HG02870 (cell line): ENCODE results near the gene MPV17.
"Not testable (repeated sequence)": the region's sequence is repeated elsewhere in the genome, so short reads cannot be mapped to it uniquely, and the experiment has no call there.

Experiments used
- ATAC-seq: cut with Tn5 transposase; IDR thresholded peaks from one replicate; pipeline ENCODE4 v1.9.1; 2021; ENCODE audit warnings: mild to moderate bottlenecking, moderate library complexity; ENCODE audit not compliant: unreplicated experiment

The MPV17 gene

DNA sequence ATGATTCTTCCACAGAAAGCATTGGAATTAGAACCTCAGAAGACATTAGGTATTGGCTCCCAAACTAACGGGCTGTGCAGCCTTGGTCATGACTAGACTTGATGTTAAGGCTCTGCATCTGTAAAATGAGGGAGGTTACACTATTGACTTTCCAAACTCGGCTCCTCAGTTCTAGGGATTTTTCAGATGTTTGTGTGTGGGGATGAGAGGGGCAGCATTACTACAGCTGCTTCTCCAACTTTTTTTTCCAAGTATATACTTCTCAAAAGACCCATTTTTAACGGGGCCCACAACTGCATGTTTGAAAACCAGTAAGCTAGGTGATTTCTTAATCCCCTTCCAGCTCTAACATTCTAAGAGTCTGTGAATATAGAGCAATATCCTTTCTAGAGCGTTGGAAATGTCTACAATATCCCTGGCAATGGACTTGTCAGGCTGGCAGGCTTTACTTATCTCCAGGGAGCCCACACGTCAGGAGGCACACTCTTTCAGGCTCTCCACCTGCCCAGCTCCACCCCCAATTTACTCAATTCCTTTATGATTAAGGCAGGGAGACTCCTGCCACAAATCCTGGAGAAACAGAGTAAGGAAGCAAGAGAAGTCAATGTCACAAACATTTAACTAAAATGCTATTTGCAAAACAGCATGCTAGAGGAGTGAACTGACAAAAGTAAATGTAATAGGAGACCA, 844 bp upstream of the MPV17 start:
- no peak for ATAC-seq

DNA sequence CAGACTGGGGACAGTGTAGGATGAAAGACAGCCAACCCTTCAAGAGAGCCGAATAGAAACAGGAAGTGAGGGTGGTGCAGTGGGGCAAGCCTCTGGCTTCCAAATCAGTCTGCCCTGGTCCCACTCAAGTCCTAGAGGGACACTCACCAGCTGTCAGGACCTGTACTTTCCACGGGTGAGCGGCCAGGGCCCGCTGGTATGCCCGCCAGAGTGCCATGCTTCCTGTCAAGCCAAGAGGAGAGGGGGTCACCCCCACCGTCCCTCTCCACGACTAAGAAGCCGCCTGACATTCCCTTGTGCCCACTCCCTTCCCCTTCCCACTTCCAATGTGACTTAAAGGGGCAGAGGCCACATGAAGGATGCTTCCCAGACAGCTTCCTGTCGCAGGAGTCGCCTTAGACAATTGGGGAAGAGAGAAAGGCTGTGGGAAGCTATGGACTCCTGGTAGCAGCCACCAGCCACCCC, 564 bp downstream of the MPV17 start:
- ATAC-seq = no peak

DNA sequence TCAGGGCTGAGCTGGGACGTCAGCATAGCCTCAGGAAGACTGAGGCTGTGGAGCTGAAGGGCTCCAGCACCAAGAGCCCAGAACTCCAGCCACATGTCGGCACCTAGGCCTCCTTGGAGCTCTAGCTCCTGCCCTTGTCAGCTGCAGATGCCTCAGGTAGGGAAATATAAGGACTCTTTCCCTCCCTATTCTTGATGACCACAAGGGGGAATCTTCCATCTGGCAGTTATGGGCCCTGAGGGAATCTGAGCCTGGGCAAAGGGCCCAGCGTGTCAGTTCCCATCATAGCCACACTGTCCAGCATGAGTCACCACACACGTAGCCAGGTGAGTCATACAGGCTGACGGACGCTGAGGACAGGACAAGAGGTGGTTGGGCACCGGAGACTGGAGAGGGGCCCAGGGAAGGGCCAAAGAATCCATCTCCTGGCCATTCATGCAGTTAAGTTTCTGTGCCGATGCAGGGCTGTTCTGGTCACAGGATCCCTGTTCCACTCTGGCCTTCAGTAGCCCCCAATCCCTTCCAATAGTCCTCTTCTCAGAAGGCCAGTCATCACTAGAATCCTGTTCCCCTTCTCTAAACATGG, 1.8 kb downstream of the MPV17 start:
- ATAC-seq = no peak

DNA sequence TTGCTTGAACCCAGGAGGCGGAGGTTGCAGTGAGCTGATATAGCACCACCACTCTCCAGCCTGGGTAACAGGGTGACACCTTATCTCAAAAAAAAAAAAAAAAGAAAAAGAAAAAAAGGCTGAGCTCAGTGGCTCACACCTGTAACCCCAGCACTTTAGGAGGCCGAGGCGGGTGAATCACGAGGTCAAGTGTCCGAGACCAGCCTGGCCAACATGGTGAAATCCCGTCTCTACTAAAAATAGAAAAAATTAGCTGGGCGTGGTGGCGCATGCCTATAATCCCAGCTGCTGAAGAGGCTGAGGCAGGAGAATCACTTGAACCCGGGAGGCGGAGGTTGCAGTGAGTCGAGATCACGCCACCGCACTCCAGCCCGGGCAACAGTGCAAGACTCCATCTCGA, 3.1 kb downstream of the MPV17 start:
- not testable (repeated sequence) for ATAC-seq

DNA sequence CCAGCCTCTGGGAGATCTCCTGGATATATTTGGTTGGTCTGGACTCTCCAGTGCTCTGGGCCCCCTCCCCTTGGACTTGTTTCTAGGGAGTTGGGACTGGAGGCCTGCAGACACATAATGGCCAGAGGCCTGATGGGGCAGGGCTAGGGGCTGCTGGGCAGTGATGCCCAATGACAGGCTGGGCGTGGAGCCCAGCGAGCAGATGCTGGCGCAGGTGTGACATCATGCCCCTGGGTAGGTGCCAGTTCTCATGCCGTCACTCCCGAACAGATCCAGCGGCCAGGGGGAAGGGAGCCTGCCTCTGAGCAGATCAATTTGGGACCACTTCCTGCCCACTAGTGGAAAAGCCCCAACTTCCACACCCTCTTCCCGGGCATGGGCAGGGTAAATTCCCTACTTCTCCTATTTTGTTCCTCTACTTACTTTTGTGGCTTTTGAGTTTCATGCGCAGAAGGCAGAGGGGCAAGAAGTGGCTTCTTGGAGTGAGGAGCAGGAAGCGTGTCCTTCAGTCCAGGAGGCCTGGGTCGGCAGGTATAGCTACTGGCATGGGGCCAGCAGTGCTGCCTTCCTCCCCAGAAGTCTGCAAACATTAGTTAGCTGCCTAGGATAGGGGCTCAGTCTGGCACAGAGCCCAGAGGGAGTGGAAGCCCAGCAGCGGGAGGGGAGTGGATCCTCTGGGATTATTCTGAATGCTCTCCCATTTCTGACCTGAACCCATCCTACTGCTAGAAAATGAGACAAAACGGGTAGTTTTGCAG, 6.1 kb downstream of the MPV17 start:
- no peak for ATAC-seq

DNA sequence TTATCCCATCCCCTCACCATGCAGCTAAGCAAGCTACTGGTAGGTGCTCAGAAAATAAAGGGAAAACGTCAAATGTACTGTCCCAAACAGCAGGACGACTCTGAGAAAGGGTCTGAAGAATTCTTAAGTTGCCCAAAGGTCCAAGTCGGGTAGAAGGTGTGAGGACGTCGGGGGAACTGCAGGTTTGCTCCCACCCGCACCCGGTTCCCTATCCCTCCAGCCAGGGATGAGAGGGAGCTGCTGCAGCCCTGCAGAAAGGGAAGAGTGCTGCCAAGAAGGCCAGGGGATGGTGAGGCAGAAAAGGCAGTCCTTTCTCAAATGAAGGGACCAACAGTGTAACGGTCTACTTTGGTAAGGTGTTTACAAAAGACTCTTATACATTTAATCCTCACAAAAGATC, 7.8 kb downstream of the MPV17 start:
- no peak for ATAC-seq

DNA sequence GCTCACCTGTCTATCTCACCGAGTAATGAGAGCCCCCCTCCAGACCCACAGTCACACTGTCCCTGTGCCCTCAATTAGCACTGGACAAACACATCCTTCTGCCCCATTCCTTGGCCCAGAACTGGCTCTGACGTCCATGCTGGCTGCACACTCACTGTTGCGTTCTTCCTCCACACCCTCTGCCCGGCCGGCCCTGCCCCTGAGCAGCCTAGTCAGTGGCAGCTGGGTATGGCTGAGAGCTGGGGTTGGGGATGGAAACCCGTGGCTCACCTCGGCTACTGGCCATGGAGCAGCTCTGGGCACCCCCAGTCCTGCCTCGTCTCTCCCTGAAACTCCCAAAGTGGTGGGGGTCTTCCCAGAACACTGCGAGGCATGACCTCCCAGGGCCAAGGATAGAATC, 8.2 kb downstream of the MPV17 start:
- ATAC-seq = no peak

DNA sequence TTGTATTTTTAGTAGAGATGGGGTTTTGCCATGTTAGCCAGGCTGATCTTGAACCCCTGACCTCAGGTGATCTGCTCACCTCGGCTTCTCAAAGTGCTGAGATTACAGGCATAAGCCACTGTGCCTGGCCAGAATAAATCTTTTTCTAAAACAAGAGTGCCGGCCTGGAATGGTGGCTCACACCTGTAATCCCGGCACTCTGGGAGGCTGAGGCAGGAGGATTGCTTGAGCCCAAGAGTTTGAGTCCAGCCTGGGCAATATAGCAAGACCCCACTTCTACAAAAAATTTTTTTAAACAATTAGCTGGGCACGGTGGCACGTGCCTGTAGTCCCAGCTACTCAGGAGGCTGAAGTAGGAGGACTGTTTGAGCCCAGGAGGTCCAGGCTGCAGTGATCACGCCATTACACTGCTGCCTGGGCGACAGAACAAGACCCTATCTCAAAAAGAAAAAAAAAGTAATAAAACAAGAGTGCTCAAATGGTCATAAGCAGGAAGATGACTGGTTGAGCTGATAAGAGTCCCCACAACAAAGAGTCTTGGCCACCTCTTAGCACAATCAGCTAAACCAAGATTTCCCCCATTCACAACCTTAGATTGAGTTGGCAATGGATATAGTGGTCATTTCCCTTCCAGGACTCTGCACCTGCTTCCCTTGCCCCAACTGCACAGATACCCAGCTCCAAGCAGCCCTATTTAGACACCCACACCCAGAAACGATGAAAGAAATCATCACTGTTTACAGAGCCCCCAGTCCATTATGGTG, 8.8 kb downstream of the MPV17 start:
- ATAC-seq = no peak

DNA sequence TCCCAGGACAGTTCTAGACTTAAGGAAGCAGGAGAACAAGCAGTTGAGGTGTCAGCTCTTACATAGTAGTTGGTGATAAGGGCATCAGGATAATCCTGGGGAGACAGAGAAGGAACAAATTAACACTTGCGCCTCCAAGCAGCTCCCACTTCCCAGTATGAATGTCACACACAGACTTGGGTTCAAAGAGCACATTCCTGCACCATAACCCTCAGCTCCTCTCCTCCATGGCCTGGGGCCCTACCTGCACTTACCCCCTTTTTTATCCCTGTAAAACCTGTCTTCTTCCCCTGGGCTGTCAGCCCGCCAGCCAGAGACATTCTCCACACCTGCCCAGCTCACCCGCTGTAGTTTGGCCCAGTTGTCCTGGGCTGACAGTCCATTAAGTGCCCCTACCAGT, 10.7 kb downstream of the MPV17 start:
- ATAC-seq = no peak

DNA sequence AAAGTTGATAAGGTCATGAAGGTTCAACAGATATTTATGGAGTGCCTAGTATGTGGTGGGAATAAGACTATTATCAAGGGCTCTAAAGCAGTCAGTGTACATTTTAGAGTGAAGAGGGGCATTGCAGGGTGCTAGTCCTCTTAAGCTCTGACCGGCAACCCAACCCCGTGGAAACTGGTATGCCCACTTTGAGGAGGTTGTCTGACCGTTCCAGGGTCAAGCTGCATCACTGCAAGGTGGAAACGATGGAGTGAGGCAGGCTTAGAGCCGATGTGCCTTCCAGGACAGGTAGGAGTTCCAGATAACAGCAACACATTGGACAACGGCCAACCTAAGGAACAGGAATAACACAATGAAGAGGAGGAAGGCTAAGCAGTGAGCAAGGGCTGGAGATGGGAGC, 13.2 kb downstream of the MPV17 start:
- ATAC-seq = no peak

DNA sequence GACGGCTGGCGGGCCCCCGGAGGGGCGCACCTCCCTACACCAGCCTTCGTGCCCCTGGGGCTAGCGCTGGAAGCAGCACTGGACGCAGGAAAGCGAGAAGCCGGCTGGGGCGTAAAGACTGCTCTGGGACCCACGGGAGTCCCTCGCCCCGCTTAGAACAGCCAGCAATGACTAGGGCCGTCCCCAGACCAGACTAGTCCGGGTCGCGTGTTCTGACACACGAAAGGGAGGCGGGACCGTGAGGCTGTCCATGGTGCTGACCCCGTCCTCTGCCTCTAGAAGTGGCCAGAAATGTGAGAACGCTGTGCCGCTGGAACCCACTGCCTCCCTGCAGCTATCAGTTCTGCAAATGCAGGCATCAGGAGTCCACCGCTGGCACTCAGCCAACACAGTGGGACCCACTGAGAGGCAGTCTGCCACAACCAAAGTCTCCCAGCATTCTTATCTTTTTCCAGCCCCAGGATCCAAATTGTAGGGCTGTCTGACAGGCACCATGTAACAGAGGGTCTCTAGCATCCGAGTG, 14.5 kb downstream of the MPV17 start, which contains the start of gene UCN:
UCN (minus strand) TSS at position 87 of the 523 bp plus-strand sequence. CDS start 550 bp downstream, outside the sequence.
- ATAC-seq = no peak

DNA sequence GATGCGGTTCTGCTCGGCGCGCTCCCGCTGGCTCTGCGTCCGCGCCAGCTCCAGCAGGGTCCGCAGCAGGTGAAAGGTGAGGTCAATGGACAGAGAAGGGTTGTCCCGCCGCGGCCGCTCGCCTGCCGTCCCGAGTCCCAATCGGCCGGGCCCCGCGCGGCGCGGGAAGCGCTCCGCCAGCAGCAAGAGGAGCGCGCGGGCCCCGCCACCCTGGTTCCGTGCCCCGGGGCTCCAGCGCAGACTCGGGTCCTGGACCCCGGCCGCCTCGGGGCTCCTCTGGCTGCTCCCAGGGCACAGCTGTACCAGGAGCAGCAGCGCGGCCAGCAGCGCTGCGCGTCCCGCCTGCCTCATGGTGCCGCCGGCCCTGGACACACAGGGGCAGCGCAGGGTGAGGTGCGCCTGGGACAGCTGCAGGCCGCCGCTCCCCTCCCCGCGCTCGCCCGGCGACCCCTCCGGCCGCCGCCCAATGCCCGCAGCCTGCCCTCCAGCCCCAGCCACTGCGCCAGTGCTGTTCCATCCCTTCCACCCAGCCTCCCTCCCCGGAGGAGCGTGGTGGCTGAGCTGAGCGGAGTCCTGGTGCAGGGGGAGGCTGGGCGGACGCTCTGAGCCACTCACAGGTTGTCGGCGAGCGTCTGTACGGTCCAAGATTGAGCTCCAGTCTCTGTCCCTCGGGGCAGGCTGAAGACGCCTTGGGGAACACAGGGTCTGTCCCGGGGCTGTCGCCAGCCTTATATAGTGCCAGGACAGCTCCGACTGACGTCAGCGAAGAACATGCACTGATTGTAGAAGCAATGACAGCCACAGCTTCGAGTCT, 15.1 kb downstream of the MPV17 start:
- ATAC-seq = no peak

DNA sequence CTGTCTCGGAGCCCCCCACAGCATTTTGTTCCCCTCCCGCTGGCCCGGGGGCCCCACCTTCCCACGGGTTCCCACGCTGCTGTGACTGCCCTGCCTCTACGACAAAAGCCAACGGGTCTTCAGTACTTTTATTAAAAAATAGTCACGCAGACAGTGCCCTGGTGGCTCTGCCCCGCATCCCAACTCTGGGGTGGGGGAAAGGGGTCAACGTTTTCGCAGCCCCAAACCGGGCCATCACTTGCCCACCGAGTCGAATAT, 15.7 kb downstream of the MPV17 start:
- no peak for ATAC-seq

DNA sequence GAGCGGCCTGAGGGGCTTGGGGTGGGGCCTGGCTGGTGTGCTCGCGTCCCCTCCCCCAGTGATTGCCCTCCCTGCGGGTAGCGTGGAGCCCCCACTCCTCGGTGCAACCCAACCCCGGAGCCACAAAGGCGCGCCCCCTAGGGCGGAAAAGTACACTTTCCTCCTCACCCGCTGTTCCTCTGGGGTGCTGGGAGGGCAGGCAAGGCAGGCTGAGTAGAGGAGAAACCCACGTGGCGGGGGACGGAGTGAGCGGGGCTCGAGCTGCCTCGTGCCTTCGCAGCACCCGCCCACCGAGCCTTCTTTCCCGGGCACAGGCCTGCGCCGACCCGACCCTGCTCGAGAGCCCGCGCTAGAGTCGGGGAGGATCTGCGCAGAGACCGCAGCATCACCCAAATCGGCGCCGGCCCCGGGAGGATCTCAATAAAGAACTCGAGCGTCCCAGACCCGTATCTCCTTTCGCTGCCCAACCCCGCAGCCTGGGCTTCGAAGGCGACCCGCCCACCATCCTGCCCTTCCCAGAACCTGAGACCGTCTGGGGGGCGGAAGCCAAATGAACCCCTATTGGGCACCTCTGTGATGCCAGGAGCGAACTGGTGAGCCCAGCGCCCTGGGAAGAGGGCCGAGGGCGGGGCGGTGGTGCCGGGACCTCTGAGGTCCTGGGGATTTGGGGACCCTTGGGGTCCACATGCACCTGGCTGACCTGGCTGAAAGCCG, 16.2 kb downstream of the MPV17 start:
- no peak for ATAC-seq

DNA sequence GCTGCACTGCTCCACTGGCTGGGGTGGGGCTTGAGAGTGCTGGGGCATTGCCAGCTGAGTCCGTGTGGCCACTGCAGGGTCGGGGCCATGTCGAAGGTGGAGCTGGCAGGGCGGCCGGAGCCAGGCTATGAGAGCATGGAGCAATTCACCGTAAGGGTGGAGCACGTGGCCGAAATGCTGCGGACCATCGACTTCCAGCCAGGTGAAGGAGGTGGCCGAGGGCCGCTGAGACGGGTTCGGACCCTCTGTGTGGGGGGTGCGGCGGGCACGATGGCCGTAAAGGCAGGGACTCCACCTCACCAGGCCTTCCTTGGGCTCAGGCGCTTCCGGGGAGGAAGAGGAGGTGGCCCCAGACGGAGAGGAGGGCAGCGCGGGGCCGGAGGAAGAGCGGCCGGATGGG, 16.8 kb downstream of the MPV17 start:
- ATAC-seq = no peak

DNA sequence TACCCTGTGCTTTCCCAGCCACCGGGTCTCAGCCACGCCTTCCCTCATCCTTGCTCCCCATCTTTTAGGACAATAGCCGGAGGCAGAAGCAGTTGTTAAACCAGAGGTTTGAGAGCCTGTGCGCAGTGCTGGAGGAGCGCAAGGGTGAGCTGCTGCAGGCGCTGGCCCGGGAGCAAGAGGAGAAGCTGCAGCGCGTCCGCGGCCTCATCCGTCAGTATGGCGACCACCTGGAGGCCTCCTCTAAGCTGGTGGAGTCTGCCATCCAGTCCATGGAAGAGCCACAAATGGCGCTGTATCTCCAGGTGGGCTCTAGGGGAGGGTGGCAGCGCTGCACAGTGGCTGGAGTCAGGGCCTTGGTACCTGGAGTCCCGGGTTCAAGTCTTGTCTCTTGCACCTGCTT, 17.4 kb downstream of the MPV17 start:
- ATAC-seq = no peak

DNA sequence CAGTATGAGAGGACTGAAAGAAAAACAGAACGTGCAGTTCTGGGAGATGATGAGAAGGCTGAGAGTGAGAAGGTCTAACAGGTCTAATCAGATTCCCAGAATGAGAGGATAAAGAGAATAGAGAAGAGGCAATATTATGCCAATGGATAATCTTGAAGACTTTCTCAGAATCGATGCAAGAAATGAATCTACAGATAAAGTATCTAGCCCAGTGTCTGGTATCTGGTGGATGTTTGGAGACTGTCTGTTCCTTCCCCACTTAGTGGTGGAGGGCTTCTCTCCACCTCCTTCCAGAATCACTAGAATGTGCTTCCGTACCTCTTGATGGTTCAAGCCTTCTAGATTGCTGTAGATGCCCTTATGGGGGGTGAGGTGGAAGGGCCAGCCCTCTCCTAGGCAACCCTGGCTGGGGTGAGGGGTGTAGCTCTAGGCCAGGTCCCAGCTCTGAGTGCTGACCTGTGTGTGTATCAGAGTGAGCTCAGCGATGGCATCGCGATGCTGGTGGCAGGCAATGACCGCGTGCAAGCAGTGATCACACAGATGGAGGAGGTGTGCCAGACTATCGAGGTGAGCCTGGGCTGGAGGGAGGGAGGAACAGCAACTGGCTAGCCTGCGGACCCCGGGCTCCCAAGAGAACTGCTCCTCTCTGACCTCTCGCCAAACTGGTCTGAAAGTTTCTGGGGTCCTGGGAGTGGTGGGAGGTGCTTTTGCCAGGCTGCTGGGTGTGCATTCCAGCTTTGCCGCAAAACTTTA, 18.2 kb downstream of the MPV17 start:
- no peak for ATAC-seq

DNA sequence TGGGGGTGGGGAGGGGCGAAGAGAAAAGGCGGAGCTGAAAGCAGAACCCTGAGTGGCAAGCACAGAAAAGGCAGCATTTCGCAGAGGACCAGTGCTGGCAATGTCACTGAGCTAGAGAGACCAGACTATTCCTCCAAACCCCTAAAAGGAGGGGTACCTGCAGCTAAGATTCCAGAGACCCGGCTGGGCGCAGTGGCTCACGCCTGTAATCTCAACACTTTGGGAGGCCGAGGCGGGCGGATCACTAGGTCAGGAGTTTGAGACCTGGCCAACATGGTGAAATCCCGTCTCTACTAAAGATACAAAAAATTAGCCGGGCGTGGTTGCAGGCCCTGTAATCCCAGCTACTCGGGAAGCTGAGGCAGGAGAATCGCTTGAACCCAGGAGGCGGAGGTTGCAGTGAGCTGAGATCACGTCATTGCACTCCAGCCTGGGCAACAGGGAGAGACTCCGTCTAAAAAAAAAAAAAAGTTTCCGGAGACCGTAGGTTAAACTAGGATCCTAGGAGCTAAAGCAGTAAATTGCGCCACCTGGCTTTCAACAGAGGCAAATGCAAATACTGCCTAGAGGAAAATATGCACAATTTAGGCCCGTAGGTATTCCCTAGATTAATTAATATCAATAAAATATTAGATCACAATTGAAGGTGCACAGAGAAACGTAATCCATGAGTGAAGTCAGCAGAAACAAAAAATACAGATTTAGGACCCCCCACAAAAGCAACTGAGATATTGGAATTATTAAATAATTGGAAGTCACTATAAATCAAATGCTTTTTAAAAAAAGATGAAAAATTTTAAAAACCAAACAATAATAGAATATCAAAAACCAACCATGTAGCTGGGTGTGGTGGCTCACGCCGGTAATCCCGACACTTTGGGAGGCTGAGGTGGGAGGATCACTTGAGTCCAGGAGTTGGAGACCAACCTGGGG, 19.5 kb downstream of the MPV17 start:
- ATAC-seq = no peak
